Tibial artery (tissue), 4 donors: Measurements from ENCODE around the gene GPBAR1.

ENCODE experiments used
- DNase-seq, 2 donors: peaks; one replicate each; pipeline ENCODE4 v3.0.0-alpha.2; 2019
- H3K27ac ChIP-seq, 2 donors: fragments of 200-600 bp; sonication (generic) in 1 of 2; 1 replicate in 1 of 2; 2 replicates in 1 of 2; pipeline ENCODE4 v1.5.1; 2018 to 2019; ENCODE audit warnings: mild to moderate bottlenecking in 1 of 2
- H3K27me3 ChIP-seq, 2 donors: fragments of 200-600 bp; sonication (generic) in 1 of 2; one replicate each; pipeline versions ENCODE4 v1.5.1 to v1.6.0; 2016 to 2019
- H3K36me3 ChIP-seq, 3 donors: fragments of 200-600 bp; sonication (generic) in 2 of 3; one replicate each; pipeline ENCODE4 v1.5.1; 2016 to 2019; ENCODE audit warnings: mild to moderate bottlenecking in 2 of 3
- H3K4me1 ChIP-seq, 4 donors: fragments of 200-600 bp; sonication (generic) in 2 of 4; 1 replicate in 3 of 4; 2 replicates in 1 of 4; pipeline ENCODE4 v1.5.1; 2016 to 2019
- H3K4me3 ChIP-seq, 2 donors: fragments of 200-600 bp; sonication (generic) in 1 of 2; 1 replicate in 1 of 2; 2 replicates in 1 of 2; pipeline ENCODE4 v1.5.1; 2018 to 2019; ENCODE audit warnings: mild to moderate bottlenecking in 2 of 2
- H3K9me3 ChIP-seq, 3 donors: fragments of 200-600 bp; sonication (generic) in 1 of 3; one replicate each; pipeline ENCODE4 v1.5.1; 2016 to 2019
- CTCF ChIP-seq, 2 experiments: fragments of 200-600 bp in 1 of 2; fragments of 450-650 bp in 1 of 2; IDR thresholded peaks; one replicate each; pipeline ENCODE4 v1.5.1; 2017 to 2019; ENCODE audit warnings: antibody characterized with exemption in 2 of 2, mild to moderate bottlenecking in 1 of 2, moderate library complexity in 1 of 2
- intact Hi-C: fragments of 100-400 bp; cut with DNase I; formaldehyde crosslinking; loops from one replicate; pipeline ENCODE4 v1.15.0; 2023; ENCODE audit warnings: low total_unique reads

GPBAR1 gene

GRCh38 chr2:218264773-218265561, 4.2 kb downstream of the GPBAR1 start:
- Histone ChIP-seq H3K4me3 (no peak overlapping the region), H3K27ac (no peak overlapping the region), H3K36me3 (peaks cover 30 to 61% (median 48%) of the 10 kb centered on the region in 3 donors), H3K4me1 (peaks cover 0 to 41% (median 29%) of the 10 kb centered on the region in 4 donors), H3K27me3 (no peaks in the 10 kb centered on the region), H3K9me3 (no peaks in the 10 kb centered on the region)
- no peak for TF ChIP-seq CTCF (IDR thresholded peaks at IDR 0.05)
- intact Hi-C loops, result loop anchor here (5.0 to 10.0 kb wide), 2 partner anchors 50 to 78 kb away; partner anchors contain the start of gene ARPC2
- DNase-seq, result peak in 1 of 2 donors; percentile 60

- no peak for TF ChIP-seq CTCF (IDR thresholded peaks at IDR 0.05)
- intact Hi-C loops, result loop anchor here (5.0 to 10.0 kb wide), 2 partner anchors 51 to 78 kb away; partner anchors contain the start of gene ARPC2
- peaks cover 0 to 36% (median 28%) of the 10 kb centered on the region in 4 donors for H3K4me1 ChIP-seq
- H3K4me3 ChIP-seq, result no peak overlapping the region
- DNase-seq, result no peak
- no peak overlapping the region for H3K27ac ChIP-seq
- H3K36me3 ChIP-seq, result peaks cover 30 to 61% (median 48%) of the 10 kb centered on the region in 3 donors
- H3K9me3 ChIP-seq, result no peaks in the 10 kb centered on the region
- no peaks in the 10 kb centered on the region for H3K27me3 ChIP-seq
These were observed 4.8 kb downstream of the GPBAR1 start for GRCh38 chr2:218265626-218266025.

GRCh38 chr2:218266316-218266979, 5.6 kb downstream of the GPBAR1 start:
- Histone ChIP-seq H3K27ac (no peak overlapping the region), H3K27me3 (no peaks in the 10 kb centered on the region), H3K36me3 (peaks cover 30 to 61% (median 48%) of the 10 kb centered on the region in 3 donors), H3K9me3 (no peaks in the 10 kb centered on the region), H3K4me3 (no peak overlapping the region), H3K4me1 (peaks cover 0 to 35% (median 29%) of the 10 kb centered on the region in 4 donors)
- no peak for TF ChIP-seq CTCF (IDR thresholded peaks at IDR 0.05)
- DNase-seq, result peak in 1 of 2 donors; percentile 63
- intact Hi-C loops, result loop anchor here (5.0 to 10.0 kb wide), 2 partner anchors 52 to 79 kb away; partner anchors contain the start of gene ARPC2

GRCh38 chr2:218267259-218267658, 6.4 kb downstream of the GPBAR1 start:
- Histone ChIP-seq H3K4me1 (peaks cover 0 to 39% (median 34%) of the 10 kb centered on the region in 4 donors), H3K27me3 (no peaks in the 10 kb centered on the region), H3K27ac (no peak overlapping the region), H3K4me3 (no peak overlapping the region), H3K9me3 (no peaks in the 10 kb centered on the region), H3K36me3 (peaks cover 30 to 57% (median 48%) of the 10 kb centered on the region in 3 donors)
- DNase-seq, result peak in 1 of 2 donors; percentile 21
- TF ChIP-seq CTCF (IDR thresholded peaks at IDR 0.05), result no peak
- intact Hi-C loops, result loop anchor here (5.0 to 10.0 kb wide), 2 partner anchors 52 to 80 kb away; partner anchors contain the start of gene ARPC2

- peaks cover 0 to 48% (median 38%) of the 10 kb centered on the region in 4 donors for H3K4me1 ChIP-seq
- peaks cover 39 to 47% (median 44%) of the 10 kb centered on the region in 3 donors for H3K36me3 ChIP-seq
- TF ChIP-seq CTCF (IDR thresholded peaks at IDR 0.05), result peak in 1 of 2 experiments; percentile 26
- H3K4me3 ChIP-seq, result peak within 1 kb of the TSS; percentile 77 to 79
- H3K27ac ChIP-seq, result peak within 1 kb of the TSS; percentile 80 to 99
- no peaks in the 10 kb centered on the region for H3K27me3 ChIP-seq
- intact Hi-C loops, result loop anchor here (5.0 to 10.0 kb wide), 2 partner anchors 55 to 83 kb away; partner anchors contain the start of gene ARPC2
- DNase-seq, result peak; percentile 100
- no peaks in the 10 kb centered on the region for H3K9me3 ChIP-seq
These were observed 9.3 kb downstream of the GPBAR1 start, which contains the start of the genes AAMP and PNKD for GRCh38 chr2:218269900-218270720. Gene AAMP (minus strand): TSS chr2:218270137. CDS start chr2:218270086, 51 bp downstream. Gene PNKD (plus strand): TSS chr2:218270519. CDS start chr2:218270536, 17 bp downstream.
